ENCODE results near the gene TMEM30B.

The TMEM30B gene

DNA sequence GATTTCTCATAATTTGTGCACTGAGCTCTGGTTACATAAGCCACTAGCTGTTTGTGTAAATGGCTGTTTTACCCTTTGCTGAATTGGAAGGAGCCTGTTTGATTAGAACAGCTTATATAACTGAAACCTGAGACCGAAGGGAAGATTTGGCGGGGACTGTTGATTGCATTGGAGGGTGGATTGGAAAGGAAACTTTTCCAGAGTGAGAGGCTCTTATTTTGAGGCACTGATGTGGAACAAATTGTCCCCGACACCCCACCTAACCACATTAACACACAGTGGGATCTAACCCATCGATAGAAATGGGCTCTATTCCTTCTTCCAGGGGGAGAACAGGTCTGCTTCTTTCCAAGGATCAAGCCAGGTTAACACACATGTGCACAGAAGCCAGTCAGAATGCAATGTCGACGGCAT, 51.7 kb downstream of the TMEM30B start:
- intact Hi-C loops (cut with DNase I; ENCODE audit: low total_unique reads), result no loop called here
- H3K4me1 ChIP-seq, result peaks cover 0 to 6% (median 0%) of the 10 kb centered on the region in 4 donors

DNA sequence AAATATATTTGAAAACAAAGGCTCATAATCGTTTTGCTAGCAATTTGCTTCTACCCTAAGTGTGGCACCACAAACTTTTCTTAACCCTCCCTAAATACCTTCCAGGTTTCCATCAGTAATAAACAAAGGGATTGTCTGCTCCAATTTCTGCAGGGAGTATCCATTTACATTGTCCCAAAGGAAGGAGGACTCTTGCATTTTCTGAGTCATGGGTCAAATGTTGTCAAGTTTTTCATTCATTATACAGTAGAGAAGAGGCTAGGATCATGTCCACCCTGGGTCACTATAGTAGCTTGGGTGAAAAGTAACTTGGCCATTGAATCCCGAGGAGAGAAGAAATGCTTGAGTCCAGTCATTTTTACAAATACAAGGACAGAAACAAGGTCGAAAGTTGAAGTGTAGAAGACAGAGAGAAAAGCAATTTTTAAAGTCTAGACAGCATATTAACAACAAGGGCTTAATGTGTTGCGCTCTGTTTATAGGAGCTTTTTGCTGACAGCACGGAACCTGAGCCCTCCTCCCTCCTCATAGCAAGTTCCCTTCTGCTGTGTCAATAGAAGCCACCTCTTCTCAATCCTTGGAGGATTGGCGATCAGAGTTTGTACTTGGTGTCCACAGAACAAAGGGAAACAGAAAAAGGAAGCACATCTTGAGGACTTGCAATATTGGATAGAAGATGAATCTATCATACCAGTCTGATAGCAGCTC, 53.1 kb downstream of the TMEM30B start:
- Histone ChIP-seq H3K4me1 (peaks cover 0 to 6% (median 0%) of the 10 kb centered on the region in 4 donors), H3K4me3 (no peak overlapping the region), H3K36me3 (no peaks in the 10 kb centered on the region), H3K9me3 (no peaks in the 10 kb centered on the region), H3K27me3 (no peaks in the 10 kb centered on the region), H3K27ac (no peak overlapping the region)
- TF ChIP-seq, protein P1, sequence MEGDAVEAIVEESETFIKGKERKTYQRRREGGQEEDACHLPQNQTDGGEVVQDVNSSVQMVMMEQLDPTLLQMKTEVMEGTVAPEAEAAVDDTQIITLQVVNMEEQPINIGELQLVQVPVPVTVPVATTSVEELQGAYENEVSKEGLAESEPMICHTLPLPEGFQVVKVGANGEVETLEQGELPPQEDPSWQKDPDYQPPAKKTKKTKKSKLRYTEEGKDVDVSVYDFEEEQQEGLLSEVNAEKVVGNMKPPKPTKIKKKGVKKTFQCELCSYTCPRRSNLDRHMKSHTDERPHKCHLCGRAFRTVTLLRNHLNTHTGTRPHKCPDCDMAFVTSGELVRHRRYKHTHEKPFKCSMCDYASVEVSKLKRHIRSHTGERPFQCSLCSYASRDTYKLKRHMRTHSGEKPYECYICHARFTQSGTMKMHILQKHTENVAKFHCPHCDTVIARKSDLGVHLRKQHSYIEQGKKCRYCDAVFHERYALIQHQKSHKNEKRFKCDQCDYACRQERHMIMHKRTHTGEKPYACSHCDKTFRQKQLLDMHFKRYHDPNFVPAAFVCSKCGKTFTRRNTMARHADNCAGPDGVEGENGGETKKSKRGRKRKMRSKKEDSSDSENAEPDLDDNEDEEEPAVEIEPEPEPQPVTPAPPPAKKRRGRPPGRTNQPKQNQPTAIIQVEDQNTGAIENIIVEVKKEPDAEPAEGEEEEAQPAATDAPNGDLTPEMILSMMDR (IDR thresholded peaks at IDR 0.05), result no peak
- DNase-seq, result no peak
- intact Hi-C loops (cut with DNase I; ENCODE audit: low total_unique reads), result no loop called here

More for the DNA sequence above, 51.7 kb downstream of the TMEM30B start:
- no peak overlapping the region for H3K4me3 ChIP-seq
- DNase-seq, result no peak
- TF ChIP-seq, protein P1 (IDR thresholded peaks at IDR 0.05), result no peak
- no peaks in the 10 kb centered on the region for H3K36me3 ChIP-seq
- H3K27ac ChIP-seq, result no peak overlapping the region
- H3K9me3 ChIP-seq, result no peaks in the 10 kb centered on the region
- no peaks in the 10 kb centered on the region for H3K27me3 ChIP-seq

Measured in tibial artery (tissue), 4 donors.